ENCODE data around the gene CFAP410. TPM values are rescaled to one million over a fixed set of nuclear protein-coding genes. Genes with fewer than 3 reads are reported as not detected.

Gene CFAP410
- total and polyA plus RNA-seq, 2 of the 8 experiments (the other 6 are each of a cell fraction or from before 2014, with no cell fraction given): 10.6 to 12.0 TPM

DNA sequence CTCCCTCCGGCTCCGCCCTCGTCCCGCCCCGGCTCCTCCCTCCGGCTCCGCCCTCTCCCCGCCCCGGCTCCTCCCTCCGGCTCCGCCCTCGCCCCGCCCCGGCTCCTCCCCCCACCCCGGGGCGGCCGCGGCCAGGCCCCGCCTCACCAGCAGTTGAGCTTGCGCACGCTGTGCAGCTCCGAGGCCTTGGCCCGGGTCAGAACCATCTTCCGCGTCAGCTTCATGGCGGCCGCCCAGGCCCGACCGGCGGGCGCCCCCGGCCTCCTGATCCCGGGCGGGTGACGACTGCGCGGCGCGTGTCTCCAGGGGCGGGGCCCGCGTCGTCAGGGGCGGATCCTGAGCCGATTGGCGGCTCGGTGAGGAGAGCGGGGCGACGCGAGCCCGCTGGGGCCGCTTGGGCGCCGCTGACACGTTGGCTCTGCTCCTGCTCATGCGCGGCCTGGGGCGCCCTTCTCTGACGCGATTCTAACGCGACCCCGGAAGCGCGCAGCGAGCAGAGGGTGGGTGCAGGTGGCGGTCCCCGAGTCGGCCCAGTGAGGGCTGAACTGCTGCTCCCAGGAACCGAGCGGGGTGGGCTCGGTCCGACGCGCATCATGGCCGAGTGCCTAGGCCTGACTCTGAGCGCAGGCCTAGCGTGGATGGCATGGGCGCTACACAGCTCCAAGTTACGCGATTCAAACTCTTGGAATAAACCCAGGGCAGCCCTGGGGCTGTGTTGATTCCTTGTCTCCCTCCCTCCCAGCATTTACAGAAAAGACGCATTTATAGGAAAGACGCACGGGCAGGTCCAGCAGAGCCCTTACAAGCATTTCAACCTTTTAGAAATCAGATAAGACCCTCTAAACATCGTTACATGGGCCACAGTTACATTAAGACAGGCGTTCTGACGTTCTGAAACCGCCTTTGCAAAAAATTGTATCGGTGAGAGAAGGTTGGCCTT lies at the start of gene CFAP410 (continued):
- TF ChIP-seq, protein P1, sequence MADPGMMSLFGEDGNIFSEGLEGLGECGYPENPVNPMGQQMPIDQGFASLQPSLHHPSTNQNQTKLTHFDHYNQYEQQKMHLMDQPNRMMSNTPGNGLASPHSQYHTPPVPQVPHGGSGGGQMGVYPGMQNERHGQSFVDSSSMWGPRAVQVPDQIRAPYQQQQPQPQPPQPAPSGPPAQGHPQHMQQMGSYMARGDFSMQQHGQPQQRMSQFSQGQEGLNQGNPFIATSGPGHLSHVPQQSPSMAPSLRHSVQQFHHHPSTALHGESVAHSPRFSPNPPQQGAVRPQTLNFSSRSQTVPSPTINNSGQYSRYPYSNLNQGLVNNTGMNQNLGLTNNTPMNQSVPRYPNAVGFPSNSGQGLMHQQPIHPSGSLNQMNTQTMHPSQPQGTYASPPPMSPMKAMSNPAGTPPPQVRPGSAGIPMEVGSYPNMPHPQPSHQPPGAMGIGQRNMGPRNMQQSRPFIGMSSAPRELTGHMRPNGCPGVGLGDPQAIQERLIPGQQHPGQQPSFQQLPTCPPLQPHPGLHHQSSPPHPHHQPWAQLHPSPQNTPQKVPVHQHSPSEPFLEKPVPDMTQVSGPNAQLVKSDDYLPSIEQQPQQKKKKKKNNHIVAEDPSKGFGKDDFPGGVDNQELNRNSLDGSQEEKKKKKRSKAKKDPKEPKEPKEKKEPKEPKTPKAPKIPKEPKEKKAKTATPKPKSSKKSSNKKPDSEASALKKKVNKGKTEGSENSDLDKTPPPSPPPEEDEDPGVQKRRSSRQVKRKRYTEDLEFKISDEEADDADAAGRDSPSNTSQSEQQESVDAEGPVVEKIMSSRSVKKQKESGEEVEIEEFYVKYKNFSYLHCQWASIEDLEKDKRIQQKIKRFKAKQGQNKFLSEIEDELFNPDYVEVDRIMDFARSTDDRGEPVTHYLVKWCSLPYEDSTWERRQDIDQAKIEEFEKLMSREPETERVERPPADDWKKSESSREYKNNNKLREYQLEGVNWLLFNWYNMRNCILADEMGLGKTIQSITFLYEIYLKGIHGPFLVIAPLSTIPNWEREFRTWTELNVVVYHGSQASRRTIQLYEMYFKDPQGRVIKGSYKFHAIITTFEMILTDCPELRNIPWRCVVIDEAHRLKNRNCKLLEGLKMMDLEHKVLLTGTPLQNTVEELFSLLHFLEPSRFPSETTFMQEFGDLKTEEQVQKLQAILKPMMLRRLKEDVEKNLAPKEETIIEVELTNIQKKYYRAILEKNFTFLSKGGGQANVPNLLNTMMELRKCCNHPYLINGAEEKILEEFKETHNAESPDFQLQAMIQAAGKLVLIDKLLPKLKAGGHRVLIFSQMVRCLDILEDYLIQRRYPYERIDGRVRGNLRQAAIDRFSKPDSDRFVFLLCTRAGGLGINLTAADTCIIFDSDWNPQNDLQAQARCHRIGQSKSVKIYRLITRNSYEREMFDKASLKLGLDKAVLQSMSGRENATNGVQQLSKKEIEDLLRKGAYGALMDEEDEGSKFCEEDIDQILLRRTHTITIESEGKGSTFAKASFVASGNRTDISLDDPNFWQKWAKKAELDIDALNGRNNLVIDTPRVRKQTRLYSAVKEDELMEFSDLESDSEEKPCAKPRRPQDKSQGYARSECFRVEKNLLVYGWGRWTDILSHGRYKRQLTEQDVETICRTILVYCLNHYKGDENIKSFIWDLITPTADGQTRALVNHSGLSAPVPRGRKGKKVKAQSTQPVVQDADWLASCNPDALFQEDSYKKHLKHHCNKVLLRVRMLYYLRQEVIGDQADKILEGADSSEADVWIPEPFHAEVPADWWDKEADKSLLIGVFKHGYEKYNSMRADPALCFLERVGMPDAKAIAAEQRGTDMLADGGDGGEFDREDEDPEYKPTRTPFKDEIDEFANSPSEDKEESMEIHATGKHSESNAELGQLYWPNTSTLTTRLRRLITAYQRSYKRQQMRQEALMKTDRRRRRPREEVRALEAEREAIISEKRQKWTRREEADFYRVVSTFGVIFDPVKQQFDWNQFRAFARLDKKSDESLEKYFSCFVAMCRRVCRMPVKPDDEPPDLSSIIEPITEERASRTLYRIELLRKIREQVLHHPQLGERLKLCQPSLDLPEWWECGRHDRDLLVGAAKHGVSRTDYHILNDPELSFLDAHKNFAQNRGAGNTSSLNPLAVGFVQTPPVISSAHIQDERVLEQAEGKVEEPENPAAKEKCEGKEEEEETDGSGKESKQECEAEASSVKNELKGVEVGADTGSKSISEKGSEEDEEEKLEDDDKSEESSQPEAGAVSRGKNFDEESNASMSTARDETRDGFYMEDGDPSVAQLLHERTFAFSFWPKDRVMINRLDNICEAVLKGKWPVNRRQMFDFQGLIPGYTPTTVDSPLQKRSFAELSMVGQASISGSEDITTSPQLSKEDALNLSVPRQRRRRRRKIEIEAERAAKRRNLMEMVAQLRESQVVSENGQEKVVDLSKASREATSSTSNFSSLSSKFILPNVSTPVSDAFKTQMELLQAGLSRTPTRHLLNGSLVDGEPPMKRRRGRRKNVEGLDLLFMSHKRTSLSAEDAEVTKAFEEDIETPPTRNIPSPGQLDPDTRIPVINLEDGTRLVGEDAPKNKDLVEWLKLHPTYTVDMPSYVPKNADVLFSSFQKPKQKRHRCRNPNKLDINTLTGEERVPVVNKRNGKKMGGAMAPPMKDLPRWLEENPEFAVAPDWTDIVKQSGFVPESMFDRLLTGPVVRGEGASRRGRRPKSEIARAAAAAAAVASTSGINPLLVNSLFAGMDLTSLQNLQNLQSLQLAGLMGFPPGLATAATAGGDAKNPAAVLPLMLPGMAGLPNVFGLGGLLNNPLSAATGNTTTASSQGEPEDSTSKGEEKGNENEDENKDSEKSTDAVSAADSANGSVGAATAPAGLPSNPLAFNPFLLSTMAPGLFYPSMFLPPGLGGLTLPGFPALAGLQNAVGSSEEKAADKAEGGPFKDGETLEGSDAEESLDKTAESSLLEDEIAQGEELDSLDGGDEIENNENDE (IDR thresholded peaks at IDR 0.05; ENCODE audit: insufficient replicate concordance, low read length): no peak
- TF ChIP-seq NANOG (IDR thresholded peaks at IDR 0.05; ENCODE audit: insufficient read depth, low read depth, low read length, poor library complexity, severe bottlenecking) (peak; percentile 2), POU5F1 (IDR thresholded peaks at IDR 0.05; ENCODE audit: low read depth, low read length) (no peak), CHD2 (IDR thresholded peaks at IDR 0.05; ENCODE audit: low read length) (no peak; the same call in 1 of the 2 replicates), BRCA1 (IDR thresholded peaks at IDR 0.05; ENCODE audit: low read depth, low read length) (no peak; the same call in 1 of the 2 replicates), ASH2L (IDR thresholded peaks at IDR 0.05; ENCODE audit: low read length) (peak; percentile 67), JUND (IDR thresholded peaks at IDR 0.05; ENCODE audit: low read length) (no peak), SP4 (IDR thresholded peaks at IDR 0.05; ENCODE audit: low read length) (peak; percentile 90), BCL11A (IDR thresholded peaks at IDR 0.05; ENCODE audit: low read depth in 2 of 2, low read length in 2 of 2) (no peak), TAF7 (optimal IDR thresholded peaks at IDR 0.05; ENCODE audit: borderline replicate concordance, low read depth, low read length) (peak; percentile 70)

Data from H1 (cell line).